ENCODE measurements around the gene GAL3ST2.

DNA sequence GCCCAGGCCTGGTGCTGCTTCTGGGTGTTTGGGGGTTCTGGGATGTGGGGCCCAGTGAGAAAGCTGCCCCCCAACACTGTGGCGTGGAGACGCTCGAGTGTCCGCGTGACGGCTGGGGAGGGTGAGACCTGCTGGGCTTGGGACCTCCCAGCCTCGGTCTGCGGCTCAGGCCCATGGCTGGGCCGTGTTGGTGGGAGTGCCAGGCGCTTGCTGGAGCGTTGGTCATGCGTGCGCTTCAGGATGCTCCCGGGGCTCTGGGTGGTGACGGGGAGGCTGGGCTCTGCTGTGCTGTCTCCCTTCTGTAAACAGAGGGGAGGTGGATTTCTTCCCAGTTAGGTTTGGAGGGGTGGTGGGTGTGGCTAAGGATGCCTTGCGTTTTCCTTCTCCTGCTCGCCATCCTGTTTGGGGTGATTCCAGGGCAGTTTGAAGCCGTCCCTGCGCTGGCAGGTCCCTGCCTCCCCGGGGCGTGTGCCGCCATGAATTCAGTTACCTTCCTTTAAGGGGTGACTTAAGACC, 606 bp downstream of the GAL3ST2 start:
- TF ChIP-seq POLR2A (IDR thresholded peaks at IDR 0.05) = no peak
- TF ChIP-seq, protein P1, sequence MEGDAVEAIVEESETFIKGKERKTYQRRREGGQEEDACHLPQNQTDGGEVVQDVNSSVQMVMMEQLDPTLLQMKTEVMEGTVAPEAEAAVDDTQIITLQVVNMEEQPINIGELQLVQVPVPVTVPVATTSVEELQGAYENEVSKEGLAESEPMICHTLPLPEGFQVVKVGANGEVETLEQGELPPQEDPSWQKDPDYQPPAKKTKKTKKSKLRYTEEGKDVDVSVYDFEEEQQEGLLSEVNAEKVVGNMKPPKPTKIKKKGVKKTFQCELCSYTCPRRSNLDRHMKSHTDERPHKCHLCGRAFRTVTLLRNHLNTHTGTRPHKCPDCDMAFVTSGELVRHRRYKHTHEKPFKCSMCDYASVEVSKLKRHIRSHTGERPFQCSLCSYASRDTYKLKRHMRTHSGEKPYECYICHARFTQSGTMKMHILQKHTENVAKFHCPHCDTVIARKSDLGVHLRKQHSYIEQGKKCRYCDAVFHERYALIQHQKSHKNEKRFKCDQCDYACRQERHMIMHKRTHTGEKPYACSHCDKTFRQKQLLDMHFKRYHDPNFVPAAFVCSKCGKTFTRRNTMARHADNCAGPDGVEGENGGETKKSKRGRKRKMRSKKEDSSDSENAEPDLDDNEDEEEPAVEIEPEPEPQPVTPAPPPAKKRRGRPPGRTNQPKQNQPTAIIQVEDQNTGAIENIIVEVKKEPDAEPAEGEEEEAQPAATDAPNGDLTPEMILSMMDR (IDR thresholded peaks at IDR 0.05) = no peak

Measured in Peyer's patch (tissue), 4 donors.